ENCODE measurements around the gene MBP.
A peak's percentile ranks its signal among the peaks of the same experiment; 100 is the strongest.

MBP gene

GRCh38 chr18:77132369-77133050 is at the start of gene MBP:
MBP (minus strand) TSS chr18:77132783; CDS start chr18:77105261, 27,522 bp downstream.
- peak; percentile 91 for DNase-seq

GRCh38 chr18:77181950-77182707 is 49.5 kb upstream of the MBP start:
- DNase-seq = no peak

- no peak for DNase-seq
Observed at GRCh38 chr18:77178559-77178958, 46.0 kb upstream of the MBP start.

- DNase-seq = no peak
Observed at GRCh38 chr18:77177009-77177408, 44.4 kb upstream of the MBP start.

GRCh38 chr18:77173275-77174030 is 40.9 kb upstream of the MBP start:
- no peak for DNase-seq

- DNase-seq = no peak
Observed at GRCh38 chr18:77170890-77171410, 38.4 kb upstream of the MBP start.

- DNase-seq = no peak
Observed at GRCh38 chr18:77168811-77169311, 36.3 kb upstream of the MBP start.

GRCh38 chr18:77167251-77167650 is 34.7 kb upstream of the MBP start:
- DNase-seq = no peak

GRCh38 chr18:77166523-77166922 is 33.9 kb upstream of the MBP start:
- no peak for DNase-seq

- no peak for DNase-seq
Observed at GRCh38 chr18:77165503-77166188, 33.1 kb upstream of the MBP start.

GRCh38 chr18:77164763-77165485 is 32.3 kb upstream of the MBP start:
- no peak for DNase-seq

GRCh38 chr18:77164026-77164425 is 31.4 kb upstream of the MBP start:
- DNase-seq = no peak

GRCh38 chr18:77162580-77162979 is 30.0 kb upstream of the MBP start:
- no peak for DNase-seq

GRCh38 chr18:77161961-77162360 is 29.4 kb upstream of the MBP start:
- no peak for DNase-seq

GRCh38 chr18:77161383-77161782 is 28.8 kb upstream of the MBP start:
- DNase-seq = no peak

- DNase-seq = no peak
Observed at GRCh38 chr18:77160515-77160914, 27.9 kb upstream of the MBP start.

- DNase-seq = no peak
Observed at GRCh38 chr18:77157312-77157711, 24.7 kb upstream of the MBP start.

GRCh38 chr18:77155031-77155430 is 22.4 kb upstream of the MBP start:
- no peak for DNase-seq

- DNase-seq = no peak
Observed at GRCh38 chr18:77153404-77153803, 20.8 kb upstream of the MBP start.

GRCh38 chr18:77151772-77152520 is 19.4 kb upstream of the MBP start:
- no peak for DNase-seq

Measured in activated effector memory CD4-positive, alpha-beta T cell treated with anti-CD3 and anti-CD28 coated beads, Interleukin-2, amount 50 U/mL, for 16 hours (primary cell).